Peyer's patch (tissue), 4 donors: ENCODE results near the gene PITPNM1.

Source experiments
- POLR2A ChIP-seq, 2 donors: fragments of 450-650 bp; IDR thresholded peaks; one replicate each; pipeline ENCODE4 v1.5.1; 2017; ENCODE audit warnings: antibody characterized with exemption in 2 of 2, mild to moderate bottlenecking in 2 of 2, moderate library complexity in 2 of 2
- TF ChIP-seq, protein P1 (sequence below), 6 experiments: fragments of 450-650 bp in 4 of 6; fragments of 200-600 bp in 2 of 6; sonication (generic) in 1 of 6; IDR thresholded peaks; one replicate each; pipeline ENCODE4 v1.5.1; 2017 to 2019; ENCODE audit warnings: antibody characterized with exemption in 6 of 6, mild to moderate bottlenecking in 3 of 6, moderate library complexity in 1 of 6

DNA sequence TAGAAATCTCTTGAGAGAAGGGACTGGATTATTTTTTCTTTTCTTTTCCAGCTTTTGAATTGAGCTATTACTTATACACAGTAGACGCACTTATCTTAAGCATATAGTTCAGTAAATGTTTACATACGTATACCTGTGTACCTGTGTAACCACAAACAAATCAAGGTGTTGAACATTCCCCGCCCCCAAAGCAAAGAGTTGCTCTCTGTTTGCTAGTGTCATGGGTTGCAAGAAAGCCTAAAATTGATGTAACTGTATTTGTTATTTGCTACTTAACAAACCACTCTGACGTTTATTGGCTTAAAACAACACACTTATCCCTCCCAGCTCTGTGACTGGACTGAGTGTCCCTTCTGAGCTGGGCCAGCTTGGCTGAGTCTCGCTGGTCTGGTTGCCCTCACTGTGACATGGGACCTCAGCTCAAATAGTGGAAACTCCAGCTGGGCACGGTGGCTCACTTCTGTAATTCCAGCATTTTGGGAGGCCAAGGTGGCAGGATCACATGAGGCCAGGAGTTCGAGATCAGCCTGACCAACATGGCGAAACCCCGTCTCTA is 43.5 kb upstream of the PITPNM1 start:
- TF ChIP-seq, protein P1, sequence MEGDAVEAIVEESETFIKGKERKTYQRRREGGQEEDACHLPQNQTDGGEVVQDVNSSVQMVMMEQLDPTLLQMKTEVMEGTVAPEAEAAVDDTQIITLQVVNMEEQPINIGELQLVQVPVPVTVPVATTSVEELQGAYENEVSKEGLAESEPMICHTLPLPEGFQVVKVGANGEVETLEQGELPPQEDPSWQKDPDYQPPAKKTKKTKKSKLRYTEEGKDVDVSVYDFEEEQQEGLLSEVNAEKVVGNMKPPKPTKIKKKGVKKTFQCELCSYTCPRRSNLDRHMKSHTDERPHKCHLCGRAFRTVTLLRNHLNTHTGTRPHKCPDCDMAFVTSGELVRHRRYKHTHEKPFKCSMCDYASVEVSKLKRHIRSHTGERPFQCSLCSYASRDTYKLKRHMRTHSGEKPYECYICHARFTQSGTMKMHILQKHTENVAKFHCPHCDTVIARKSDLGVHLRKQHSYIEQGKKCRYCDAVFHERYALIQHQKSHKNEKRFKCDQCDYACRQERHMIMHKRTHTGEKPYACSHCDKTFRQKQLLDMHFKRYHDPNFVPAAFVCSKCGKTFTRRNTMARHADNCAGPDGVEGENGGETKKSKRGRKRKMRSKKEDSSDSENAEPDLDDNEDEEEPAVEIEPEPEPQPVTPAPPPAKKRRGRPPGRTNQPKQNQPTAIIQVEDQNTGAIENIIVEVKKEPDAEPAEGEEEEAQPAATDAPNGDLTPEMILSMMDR (IDR thresholded peaks at IDR 0.05) = no peak
- TF ChIP-seq POLR2A (IDR thresholded peaks at IDR 0.05) = no peak
